Measurements from ENCODE around the gene CLRN2.

- TF ChIP-seq, protein P1, sequence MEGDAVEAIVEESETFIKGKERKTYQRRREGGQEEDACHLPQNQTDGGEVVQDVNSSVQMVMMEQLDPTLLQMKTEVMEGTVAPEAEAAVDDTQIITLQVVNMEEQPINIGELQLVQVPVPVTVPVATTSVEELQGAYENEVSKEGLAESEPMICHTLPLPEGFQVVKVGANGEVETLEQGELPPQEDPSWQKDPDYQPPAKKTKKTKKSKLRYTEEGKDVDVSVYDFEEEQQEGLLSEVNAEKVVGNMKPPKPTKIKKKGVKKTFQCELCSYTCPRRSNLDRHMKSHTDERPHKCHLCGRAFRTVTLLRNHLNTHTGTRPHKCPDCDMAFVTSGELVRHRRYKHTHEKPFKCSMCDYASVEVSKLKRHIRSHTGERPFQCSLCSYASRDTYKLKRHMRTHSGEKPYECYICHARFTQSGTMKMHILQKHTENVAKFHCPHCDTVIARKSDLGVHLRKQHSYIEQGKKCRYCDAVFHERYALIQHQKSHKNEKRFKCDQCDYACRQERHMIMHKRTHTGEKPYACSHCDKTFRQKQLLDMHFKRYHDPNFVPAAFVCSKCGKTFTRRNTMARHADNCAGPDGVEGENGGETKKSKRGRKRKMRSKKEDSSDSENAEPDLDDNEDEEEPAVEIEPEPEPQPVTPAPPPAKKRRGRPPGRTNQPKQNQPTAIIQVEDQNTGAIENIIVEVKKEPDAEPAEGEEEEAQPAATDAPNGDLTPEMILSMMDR (IDR thresholded peaks at IDR 0.05), result no peak
- TF ChIP-seq EZH2phosphoT487 (IDR thresholded peaks at IDR 0.05), result no peak
Measured at GRCh38 chr4:17534705-17535104, 19.7 kb downstream of the CLRN2 start.

Measured in neural progenitor cell (in vitro differentiated cells).